Measurements from ENCODE around the gene LBP.

LBP gene

GRCh38 chr20:38355161-38356012 is 9.1 kb downstream of the LBP start:
- no peak for DNase-seq (ENCODE audit: low spot score)
- H3K4me3 ChIP-seq = no peak overlapping the region
- no peak overlapping the region for H3K27ac ChIP-seq
- no peak for TF ChIP-seq CTCF (IDR thresholded peaks at IDR 0.05)

- H3K27ac ChIP-seq = no peak overlapping the region
- TF ChIP-seq CTCF (IDR thresholded peaks at IDR 0.05) = no peak
- no peak overlapping the region for H3K4me3 ChIP-seq
- DNase-seq (ENCODE audit: low spot score) = no peak
These were observed 11.4 kb downstream of the LBP start for GRCh38 chr20:38357653-38358207.

- Histone ChIP-seq H3K4me3 (no peak overlapping the region), H3K27ac (no peak overlapping the region)
- TF ChIP-seq CTCF (IDR thresholded peaks at IDR 0.05) = no peak
- DNase-seq (ENCODE audit: low spot score) = no peak
These were observed 12.3 kb downstream of the LBP start for GRCh38 chr20:38358556-38358955.

- no peak overlapping the region for H3K27ac ChIP-seq
- DNase-seq (ENCODE audit: low spot score) = no peak
- H3K4me3 ChIP-seq = no peak overlapping the region
- no peak for TF ChIP-seq CTCF (IDR thresholded peaks at IDR 0.05)
These were observed 16.9 kb downstream of the LBP start for GRCh38 chr20:38363004-38363747.

GRCh38 chr20:38369389-38369788 is 23.1 kb downstream of the LBP start:
- no peak for DNase-seq (ENCODE audit: low spot score)
- no peak overlapping the region for H3K4me3 ChIP-seq
- TF ChIP-seq CTCF (IDR thresholded peaks at IDR 0.05) = no peak
- no peak overlapping the region for H3K27ac ChIP-seq

GRCh38 chr20:38372806-38373205 is 26.5 kb downstream of the LBP start:
- peak overlapping the region in 1 of 2 donors; percentile 70 for H3K27ac ChIP-seq
- no peak for TF ChIP-seq CTCF (IDR thresholded peaks at IDR 0.05)
- H3K4me3 ChIP-seq = no peak overlapping the region
- DNase-seq (ENCODE audit: low spot score) = no peak

Measured in coronary artery (tissue), 2 donors.